PFSK-1 (cell line): ENCODE measurements around the gene MRPL4.

ENCODE experiments used
- REST ChIP-seq, 2 experiments: IDR thresholded peaks; 2 replicates each; pipeline versions ENCODE4 v1.6.1 to v1.8.0; 2011 to 2012; ENCODE audit warnings: low read depth in 2 of 2, low read length in 2 of 2, control low read depth in 1 of 2, inconsistent platforms in 1 of 2, mild to moderate bottlenecking in 1 of 2, moderate library complexity in 1 of 2; ENCODE audit not compliant: insufficient read depth in 1 of 2
- TAF1 ChIP-seq: IDR thresholded peaks from 2 replicates; pipeline ENCODE4 v1.6.1; 2012; ENCODE audit warnings: low read length, control low read depth, borderline replicate concordance; ENCODE audit not compliant: insufficient read depth

GRCh38 chr19:10266706-10267105, 14.7 kb downstream of the MRPL4 start:
- TF ChIP-seq TAF1 (no peak), REST (IDR thresholded peaks at IDR 0.05; ENCODE audit: insufficient read depth in 1 of 2, low read depth in 2 of 2, low read length in 2 of 2) (no peak)
